Stimulated activated effector memory CD8-positive, alpha-beta T cell treated with anti-CD3 and anti-CD28 coated beads, Interleukin-12 subunit alpha, Interleukin-12 subunit beta, amount 100 ng/mL, for 72 hours (primary cell): ENCODE measurements around the gene ARHGEF38.

Experiments
- ATAC-seq: fragments of 150-1000 bp; cut with Tn5 transposase; 2 replicates; pipeline ENCODE4 v1.10.0; 2021
- DNase-seq, 2 donors: peaks; one replicate each; pipeline ENCODE4 v3.0.0; 2021 to 2022; ENCODE audit warnings: low spot score in 2 of 2
- H3K27ac Mint-ChIP-seq: one replicate; pipeline ENCODE4 v1.8.0; 2022; ENCODE audit warnings: mild to moderate bottlenecking, mixed read lengths
- H3K36me3 Mint-ChIP-seq: one replicate; pipeline ENCODE4 v1.8.0; 2022; ENCODE audit warnings: mild to moderate bottlenecking, mixed read lengths
- H3K4me1 Mint-ChIP-seq: one replicate; pipeline ENCODE4 v1.8.0; 2022; ENCODE audit warnings: mixed read lengths
- H3K4me3 Mint-ChIP-seq: one replicate; pipeline ENCODE4 v1.8.0; 2022; ENCODE audit warnings: mild to moderate bottlenecking, mixed read lengths
- H3K9me3 Mint-ChIP-seq: one replicate; pipeline ENCODE4 v1.8.0; 2022; ENCODE audit warnings: mixed read lengths

ARHGEF38 gene

GRCh38 chr4:105546086-105546485 is 6.3 kb upstream of the ARHGEF38 start:
- DNase-seq (no peak), ATAC-seq (no peak)
- Mint-ChIP-seq H3K4me3 (no peak overlapping the region), H3K9me3 (no peaks in the 10 kb centered on the region), H3K4me1 (no peaks in the 10 kb centered on the region), H3K36me3 (no peaks in the 10 kb centered on the region), H3K27ac (no peak overlapping the region)

- Mint-ChIP-seq H3K4me1 (no peaks in the 10 kb centered on the region), H3K4me3 (no peak overlapping the region)
These were observed 4.7 kb upstream of the ARHGEF38 start for GRCh38 chr4:105547769-105548168.

GRCh38 chr4:105548483-105548882 is 3.9 kb upstream of the ARHGEF38 start:
- Mint-ChIP-seq H3K27ac (no peak overlapping the region), H3K9me3 (no peaks in the 10 kb centered on the region), H3K4me1 (no peaks in the 10 kb centered on the region), H3K4me3 (no peak overlapping the region), H3K36me3 (no peaks in the 10 kb centered on the region)
- DNase-seq = no peak
- ATAC-seq = no peak

More at GRCh38 chr4:105547769-105548168, 4.7 kb upstream of the ARHGEF38 start:
- H3K27ac Mint-ChIP-seq = no peak overlapping the region
- ATAC-seq (no peak), DNase-seq (no peak)
- no peaks in the 10 kb centered on the region for H3K36me3 Mint-ChIP-seq
- H3K9me3 Mint-ChIP-seq = no peaks in the 10 kb centered on the region

GRCh38 chr4:105550641-105551040 is 1.8 kb upstream of the ARHGEF38 start:
- DNase-seq (no peak), ATAC-seq (no peak)
- no peaks in the 10 kb centered on the region for H3K4me1 Mint-ChIP-seq
- H3K27ac Mint-ChIP-seq = no peak overlapping the region
- H3K4me3 Mint-ChIP-seq = no peak overlapping the region
- H3K9me3 Mint-ChIP-seq = no peaks in the 10 kb centered on the region
- no peaks in the 10 kb centered on the region for H3K36me3 Mint-ChIP-seq

GRCh38 chr4:105555409-105555808 is 3.0 kb downstream of the ARHGEF38 start:
- DNase-seq = no peak
- ATAC-seq = no peak
- Mint-ChIP-seq H3K36me3 (no peaks in the 10 kb centered on the region), H3K9me3 (no peaks in the 10 kb centered on the region), H3K4me3 (no peak overlapping the region), H3K4me1 (no peaks in the 10 kb centered on the region), H3K27ac (no peak overlapping the region)

GRCh38 chr4:105556206-105556605 is 3.8 kb downstream of the ARHGEF38 start:
- no peak for DNase-seq

GRCh38 chr4:105558277-105558676 is 5.9 kb downstream of the ARHGEF38 start:
- H3K4me1 Mint-ChIP-seq = no peaks in the 10 kb centered on the region
- DNase-seq = no peak
- H3K36me3 Mint-ChIP-seq = no peaks in the 10 kb centered on the region
- no peak for ATAC-seq
- no peak overlapping the region for H3K27ac Mint-ChIP-seq
- no peak overlapping the region for H3K4me3 Mint-ChIP-seq
- H3K9me3 Mint-ChIP-seq = no peaks in the 10 kb centered on the region

More at GRCh38 chr4:105556206-105556605, 3.8 kb downstream of the ARHGEF38 start:
- Mint-ChIP-seq H3K36me3 (no peaks in the 10 kb centered on the region), H3K4me3 (no peak overlapping the region), H3K27ac (no peak overlapping the region), H3K9me3 (no peaks in the 10 kb centered on the region), H3K4me1 (no peaks in the 10 kb centered on the region)
- no peak for ATAC-seq

GRCh38 chr4:105560421-105560848 is 8.0 kb downstream of the ARHGEF38 start:
- no peak for ATAC-seq
- Mint-ChIP-seq H3K4me3 (no peak overlapping the region), H3K9me3 (no peaks in the 10 kb centered on the region), H3K4me1 (no peaks in the 10 kb centered on the region), H3K36me3 (no peaks in the 10 kb centered on the region), H3K27ac (no peak overlapping the region)
- DNase-seq = no peak

GRCh38 chr4:105563352-105563751 is 10.9 kb downstream of the ARHGEF38 start:
- DNase-seq = no peak
- Mint-ChIP-seq H3K27ac (no peak overlapping the region), H3K4me1 (no peaks in the 10 kb centered on the region), H3K36me3 (no peaks in the 10 kb centered on the region), H3K9me3 (no peaks in the 10 kb centered on the region), H3K4me3 (no peak overlapping the region)
- ATAC-seq = no peak

- ATAC-seq (no peak), DNase-seq (no peak)
- Mint-ChIP-seq H3K27ac (no peak overlapping the region), H3K9me3 (no peaks in the 10 kb centered on the region), H3K36me3 (no peaks in the 10 kb centered on the region), H3K4me3 (no peak overlapping the region), H3K4me1 (no peaks in the 10 kb centered on the region)
These were observed 16.2 kb downstream of the ARHGEF38 start for GRCh38 chr4:105568584-105568983.

GRCh38 chr4:105569057-105569865 is 16.8 kb downstream of the ARHGEF38 start:
- Mint-ChIP-seq H3K4me3 (no peak overlapping the region), H3K9me3 (no peaks in the 10 kb centered on the region), H3K4me1 (no peaks in the 10 kb centered on the region), H3K27ac (no peak overlapping the region), H3K36me3 (no peaks in the 10 kb centered on the region)
- no peak for DNase-seq
- no peak for ATAC-seq

- H3K27ac Mint-ChIP-seq = no peak overlapping the region
- ATAC-seq = no peak
- DNase-seq = no peak
These were observed 17.4 kb downstream of the ARHGEF38 start for GRCh38 chr4:105569866-105570236.

GRCh38 chr4:105572296-105572695 is 19.9 kb downstream of the ARHGEF38 start:
- no peak for DNase-seq
- H3K27ac Mint-ChIP-seq = no peak overlapping the region
- no peaks in the 10 kb centered on the region for H3K36me3 Mint-ChIP-seq
- H3K4me1 Mint-ChIP-seq = no peaks in the 10 kb centered on the region
- H3K4me3 Mint-ChIP-seq = no peak overlapping the region
- H3K9me3 Mint-ChIP-seq = peaks cover under 1% of the 10 kb centered on the region
- ATAC-seq = no peak

More at GRCh38 chr4:105569866-105570236, 17.4 kb downstream of the ARHGEF38 start:
- H3K36me3 Mint-ChIP-seq = no peaks in the 10 kb centered on the region
- no peaks in the 10 kb centered on the region for H3K9me3 Mint-ChIP-seq
- H3K4me3 Mint-ChIP-seq = no peak overlapping the region
- no peaks in the 10 kb centered on the region for H3K4me1 Mint-ChIP-seq

- ATAC-seq (no peak), DNase-seq (no peak)
- no peaks in the 10 kb centered on the region for H3K4me1 Mint-ChIP-seq
- H3K9me3 Mint-ChIP-seq = no peaks in the 10 kb centered on the region
- no peak overlapping the region for H3K4me3 Mint-ChIP-seq
- no peaks in the 10 kb centered on the region for H3K36me3 Mint-ChIP-seq
- no peak overlapping the region for H3K27ac Mint-ChIP-seq
These were observed 34.4 kb downstream of the ARHGEF38 start for GRCh38 chr4:105586638-105587328.

GRCh38 chr4:105587841-105588240 is 35.4 kb downstream of the ARHGEF38 start:
- DNase-seq (no peak), ATAC-seq (no peak)
- Mint-ChIP-seq H3K9me3 (no peaks in the 10 kb centered on the region), H3K36me3 (no peaks in the 10 kb centered on the region), H3K4me3 (no peak overlapping the region), H3K27ac (no peak overlapping the region), H3K4me1 (no peaks in the 10 kb centered on the region)

GRCh38 chr4:105588252-105588651 is 35.8 kb downstream of the ARHGEF38 start:
- Mint-ChIP-seq H3K4me1 (no peaks in the 10 kb centered on the region), H3K4me3 (no peak overlapping the region), H3K27ac (no peak overlapping the region), H3K9me3 (no peaks in the 10 kb centered on the region), H3K36me3 (no peaks in the 10 kb centered on the region)
- ATAC-seq = no peak
- DNase-seq = no peak
